A673 (cell line): Measurements from ENCODE around the gene METTL25B. TPM values are rescaled to one million over a fixed set of nuclear protein-coding genes. Genes with fewer than 3 reads are reported as not detected.

ENCODE experiments used
- BruUV-seq: library from RNA; stranded (reverse); fragments of 400-500 nt; replicated peaks from 2 replicates; lab custom pipeline; 2021; lab: Mats Ljungman, UMichigan
- CTCF ChIA-PET: fragments of 300-600 bp; sonication (Branson Sonifier 250); formaldehyde crosslinking; loops from one replicate; lab custom pipeline; 2022; ENCODE audit warnings: antibody characterized with exemption; lab: Charles Lee
- POLR2A ChIA-PET: fragments of 300-600 bp; sonication (Branson Sonifier 250); formaldehyde crosslinking; loops from one replicate; lab custom pipeline; 2022; ENCODE audit warnings: antibody characterized with exemption; ENCODE audit not compliant: low non-redundant PET; lab: Charles Lee
- DNase-seq: peaks from one replicate; pipeline ENCODE4 v3.0.0-alpha.2; 2015; ENCODE audit warnings: low spot score
- H3K27ac ChIP-seq: fragments of 200-600 bp; sonication (generic); 2 replicates; pipeline ENCODE4 v1.5.1; 2016; ENCODE audit warnings: mixed run types, low read depth, mild to moderate bottlenecking, mixed read lengths, antibody characterized with exemption, low read length; ENCODE audit not compliant: poor library complexity, severe bottlenecking
- H3K27me3 ChIP-seq: fragments of 200-600 bp; sonication (generic); replicated peaks from 2 replicates; pipeline ENCODE4 v1.6.1; 2017; ENCODE audit warnings: mixed run types, low read depth, mild to moderate bottlenecking, mixed read lengths, antibody characterized with exemption, low read length; ENCODE audit not compliant: insufficient read depth, poor library complexity
- H3K36me3 ChIP-seq: fragments of 200-600 bp; sonication (generic); 2 replicates; pipeline ENCODE4 v1.6.1; 2016; ENCODE audit warnings: mixed run types, mild to moderate bottlenecking, mixed read lengths, antibody characterized with exemption, low read length; ENCODE audit not compliant: insufficient read depth, poor library complexity, severe bottlenecking
- H3K4me1 ChIP-seq: fragments of 200-600 bp; sonication (generic); 2 replicates; pipeline ENCODE4 v1.6.1; 2017; ENCODE audit warnings: mixed run types, mild to moderate bottlenecking, mixed read lengths, antibody characterized with exemption, low read length; ENCODE audit not compliant: insufficient read depth, poor library complexity, severe bottlenecking
- H3K4me3 ChIP-seq: fragments of 200-600 bp; sonication (generic); 2 replicates; pipeline ENCODE4 v1.5.1; 2016; ENCODE audit warnings: low read depth, mixed run types, mild to moderate bottlenecking, mixed read lengths, low read length; ENCODE audit not compliant: poor library complexity, severe bottlenecking
- H3K9me3 ChIP-seq: fragments of 200-600 bp; sonication (generic); 2 replicates; pipeline ENCODE4 v1.6.1; 2016; ENCODE audit warnings: mixed run types, low read depth, mild to moderate bottlenecking, mixed read lengths, antibody characterized with exemption, low read length; ENCODE audit not compliant: poor library complexity, severe bottlenecking
- EZH2 ChIP-seq: fragments of 200-600 bp; sonication (generic); IDR thresholded peaks from 2 replicates; pipeline ENCODE4 v1.6.1; 2017; ENCODE audit warnings: borderline replicate concordance, low read depth, mild to moderate bottlenecking, mixed read lengths, antibody characterized with exemption, low read length; ENCODE audit not compliant: poor library complexity, severe bottlenecking
- intact Hi-C: fragments of 100-400 bp; cut with micrococcal nuclease; formaldehyde crosslinking; loops from one replicate; pipeline ENCODE4 v1.10.0; 2022; ENCODE audit not compliant: unreplicated experiment
- total RNA-seq: library from RNA; stranded (reverse); gene quantifications from 2 replicates; pipeline ENCODE4 v1.2.3, GENCODE V29; 2021
- TF ChIP-seq, protein P1 (sequence below): fragments of 300-800, 200-600 bp; sonication (generic); conservative IDR thresholded peaks from 2 replicates; pipeline ENCODE4 v1.5.1; 2017; ENCODE audit warnings: low read depth, mild to moderate bottlenecking, antibody characterized with exemption, low read length, moderate library complexity, mixed read lengths

Gene METTL25B
- total RNA-seq, 1 experiment from 2014 or later: 20.2 TPM

DNA sequence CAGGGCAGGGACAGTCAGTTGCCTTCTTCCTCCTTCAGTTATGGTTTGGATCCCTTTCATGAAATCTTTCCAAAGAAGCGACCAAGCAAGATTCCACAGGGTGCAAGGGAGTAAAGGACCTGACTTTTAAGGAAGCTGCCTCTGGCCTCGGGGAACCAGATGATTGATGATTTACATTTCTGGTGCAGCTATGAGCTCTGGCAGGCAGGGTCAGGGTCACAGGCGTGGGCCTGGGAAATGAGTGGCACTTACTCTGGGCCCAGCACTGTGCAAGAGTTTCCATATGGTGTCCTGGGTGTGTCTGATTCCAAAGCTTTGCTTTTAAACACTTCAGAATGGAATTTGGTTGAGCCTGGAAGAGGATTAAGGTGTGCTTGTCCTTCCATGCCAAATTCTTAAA lies 15.6 kb upstream of the METTL25B start:
- Histone ChIP-seq H3K4me3 (no peak overlapping the region), H3K36me3 (no peaks in the 10 kb centered on the region), H3K9me3 (no peaks in the 10 kb centered on the region), H3K27ac (no peak overlapping the region), H3K27me3 (no peaks in the 10 kb centered on the region), H3K4me1 (no peaks in the 10 kb centered on the region)
- no TSS peak for BruUV-seq
- no peak for DNase-seq
- intact Hi-C loops: no loop called here
- TF ChIP-seq EZH2: no peak
- TF ChIP-seq, protein P1, sequence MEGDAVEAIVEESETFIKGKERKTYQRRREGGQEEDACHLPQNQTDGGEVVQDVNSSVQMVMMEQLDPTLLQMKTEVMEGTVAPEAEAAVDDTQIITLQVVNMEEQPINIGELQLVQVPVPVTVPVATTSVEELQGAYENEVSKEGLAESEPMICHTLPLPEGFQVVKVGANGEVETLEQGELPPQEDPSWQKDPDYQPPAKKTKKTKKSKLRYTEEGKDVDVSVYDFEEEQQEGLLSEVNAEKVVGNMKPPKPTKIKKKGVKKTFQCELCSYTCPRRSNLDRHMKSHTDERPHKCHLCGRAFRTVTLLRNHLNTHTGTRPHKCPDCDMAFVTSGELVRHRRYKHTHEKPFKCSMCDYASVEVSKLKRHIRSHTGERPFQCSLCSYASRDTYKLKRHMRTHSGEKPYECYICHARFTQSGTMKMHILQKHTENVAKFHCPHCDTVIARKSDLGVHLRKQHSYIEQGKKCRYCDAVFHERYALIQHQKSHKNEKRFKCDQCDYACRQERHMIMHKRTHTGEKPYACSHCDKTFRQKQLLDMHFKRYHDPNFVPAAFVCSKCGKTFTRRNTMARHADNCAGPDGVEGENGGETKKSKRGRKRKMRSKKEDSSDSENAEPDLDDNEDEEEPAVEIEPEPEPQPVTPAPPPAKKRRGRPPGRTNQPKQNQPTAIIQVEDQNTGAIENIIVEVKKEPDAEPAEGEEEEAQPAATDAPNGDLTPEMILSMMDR: no peak
- ChIA-PET POLR2A (no interaction called here), CTCF (interaction anchor here (0.8 kb wide), 2 partner anchors 13 to 23 kb away, joined by 3 to 4 read pairs; no protein-coding TSS in a partner anchor)

DNA sequence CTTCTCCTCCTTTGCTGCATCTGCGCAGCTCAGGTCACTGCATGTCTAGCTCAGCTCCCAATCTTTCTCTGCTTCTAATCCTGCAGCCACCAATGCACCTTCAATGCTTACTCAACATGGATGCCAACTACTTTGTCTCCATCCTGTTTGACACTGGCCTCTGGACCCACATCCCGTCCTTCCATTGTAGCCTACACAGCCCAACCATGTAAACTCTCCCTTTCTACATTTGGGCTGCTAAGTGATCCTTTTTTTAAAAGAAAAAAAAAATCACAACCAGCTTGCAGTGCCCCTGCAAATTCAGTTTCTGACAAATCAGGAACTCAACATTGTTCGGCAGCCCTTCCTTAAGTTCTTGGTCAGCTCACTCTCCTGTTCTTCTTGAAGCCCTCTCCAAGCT lies 13.4 kb upstream of the METTL25B start:
- intact Hi-C loops: no loop called here
- BruUV-seq: no TSS peak
- CTCF ChIA-PET: interaction anchor here (0.6 to 0.7 kb wide), 2 partner anchors 8 to 11 kb away, joined by 3 to 7 read pairs; no protein-coding TSS in a partner anchor
- TF ChIP-seq EZH2: no peak
- TF ChIP-seq, protein P1: no peak
- no peaks in the 10 kb centered on the region for H3K36me3 ChIP-seq
- no peak for DNase-seq
- H3K4me3 ChIP-seq: no peak overlapping the region
- H3K9me3 ChIP-seq: no peaks in the 10 kb centered on the region
- H3K27ac ChIP-seq: no peak overlapping the region
- no peaks in the 10 kb centered on the region for H3K27me3 ChIP-seq
- POLR2A ChIA-PET: no interaction called here
- H3K4me1 ChIP-seq: no peaks in the 10 kb centered on the region

DNA sequence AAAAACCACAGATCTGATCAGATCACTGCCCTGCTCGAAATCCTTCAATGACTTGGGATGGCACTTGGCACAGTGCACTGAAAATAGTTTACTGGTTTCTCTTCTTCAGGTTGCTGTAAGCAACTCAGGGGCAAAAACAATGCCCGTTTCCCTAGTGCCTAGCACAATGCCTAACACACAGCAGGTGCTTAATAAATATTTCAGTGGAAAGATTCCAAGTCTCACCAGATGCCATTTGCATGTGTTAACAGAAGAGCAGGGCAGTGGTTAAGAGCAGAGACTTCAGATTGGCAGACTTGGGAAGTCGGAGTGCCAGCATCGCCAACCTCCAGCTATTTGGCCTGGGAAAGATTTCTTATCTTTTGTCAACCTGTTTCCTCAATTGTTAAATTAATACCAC lies 10.9 kb upstream of the METTL25B start:
- Histone ChIP-seq H3K4me3 (no peak overlapping the region), H3K4me1 (no peaks in the 10 kb centered on the region), H3K27ac (no peak overlapping the region), H3K27me3 (no peaks in the 10 kb centered on the region), H3K36me3 (peaks cover 13% of the 10 kb centered on the region), H3K9me3 (no peaks in the 10 kb centered on the region)
- ChIA-PET CTCF (no interaction called here), POLR2A (no interaction called here)
- no peak for TF ChIP-seq EZH2
- TF ChIP-seq, protein P1: no peak
- BruUV-seq: no TSS peak
- no peak for DNase-seq
- intact Hi-C loops: no loop called here
